GM20000 (cell line): Measurements from ENCODE around the gene NUDT1.

Experiments
- DNase-seq: peaks from one replicate; pipeline ENCODE4 v3.0.0; 2012; ENCODE audit warnings: low spot score
- TF ChIP-seq, protein P1 (sequence below): IDR thresholded peaks from 2 replicates; pipeline ENCODE4 v1.5.1; 2012; ENCODE audit warnings: mild to moderate bottlenecking, control low read depth; ENCODE audit errors: extremely low read depth, missing control alignments

NUDT1 gene

DNA sequence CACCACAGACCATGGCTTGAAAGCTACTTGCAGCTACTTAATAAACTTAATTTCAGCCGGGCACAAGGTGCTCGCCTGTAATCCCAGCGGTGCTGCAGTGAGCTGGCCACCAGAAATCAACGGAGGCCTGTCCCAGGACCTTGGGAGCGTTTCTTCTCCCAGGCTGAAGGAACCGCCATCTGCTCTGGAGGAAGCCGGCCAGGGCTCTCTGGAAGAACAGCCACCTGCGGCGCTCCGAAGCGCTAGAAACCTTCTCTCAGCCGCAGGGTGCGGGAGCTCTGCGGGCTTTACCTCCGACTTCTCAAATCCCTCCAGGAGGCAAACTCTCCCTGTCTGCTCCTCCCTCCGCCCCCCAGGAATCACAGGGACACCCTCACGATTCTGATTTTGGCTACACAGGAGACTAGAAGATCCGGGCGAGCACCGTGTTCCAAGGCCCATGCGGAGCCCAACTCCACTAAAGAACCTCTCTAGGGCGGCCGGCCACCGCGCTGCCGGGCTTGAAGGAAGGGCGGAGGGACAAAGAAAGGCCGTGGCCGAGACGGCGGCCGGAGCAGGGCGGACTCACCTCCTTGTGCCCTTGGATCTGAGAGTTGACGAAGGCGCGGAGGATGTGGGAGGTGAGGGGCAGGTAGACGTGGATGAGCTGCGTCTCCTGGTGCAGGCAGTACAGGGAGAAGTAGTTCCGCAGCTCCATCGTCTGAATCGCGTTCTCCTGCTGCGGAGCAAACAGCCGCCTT lies 14.4 kb downstream of the NUDT1 start:
- TF ChIP-seq, protein P1, sequence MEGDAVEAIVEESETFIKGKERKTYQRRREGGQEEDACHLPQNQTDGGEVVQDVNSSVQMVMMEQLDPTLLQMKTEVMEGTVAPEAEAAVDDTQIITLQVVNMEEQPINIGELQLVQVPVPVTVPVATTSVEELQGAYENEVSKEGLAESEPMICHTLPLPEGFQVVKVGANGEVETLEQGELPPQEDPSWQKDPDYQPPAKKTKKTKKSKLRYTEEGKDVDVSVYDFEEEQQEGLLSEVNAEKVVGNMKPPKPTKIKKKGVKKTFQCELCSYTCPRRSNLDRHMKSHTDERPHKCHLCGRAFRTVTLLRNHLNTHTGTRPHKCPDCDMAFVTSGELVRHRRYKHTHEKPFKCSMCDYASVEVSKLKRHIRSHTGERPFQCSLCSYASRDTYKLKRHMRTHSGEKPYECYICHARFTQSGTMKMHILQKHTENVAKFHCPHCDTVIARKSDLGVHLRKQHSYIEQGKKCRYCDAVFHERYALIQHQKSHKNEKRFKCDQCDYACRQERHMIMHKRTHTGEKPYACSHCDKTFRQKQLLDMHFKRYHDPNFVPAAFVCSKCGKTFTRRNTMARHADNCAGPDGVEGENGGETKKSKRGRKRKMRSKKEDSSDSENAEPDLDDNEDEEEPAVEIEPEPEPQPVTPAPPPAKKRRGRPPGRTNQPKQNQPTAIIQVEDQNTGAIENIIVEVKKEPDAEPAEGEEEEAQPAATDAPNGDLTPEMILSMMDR = no peak
- no peak for DNase-seq

DNA sequence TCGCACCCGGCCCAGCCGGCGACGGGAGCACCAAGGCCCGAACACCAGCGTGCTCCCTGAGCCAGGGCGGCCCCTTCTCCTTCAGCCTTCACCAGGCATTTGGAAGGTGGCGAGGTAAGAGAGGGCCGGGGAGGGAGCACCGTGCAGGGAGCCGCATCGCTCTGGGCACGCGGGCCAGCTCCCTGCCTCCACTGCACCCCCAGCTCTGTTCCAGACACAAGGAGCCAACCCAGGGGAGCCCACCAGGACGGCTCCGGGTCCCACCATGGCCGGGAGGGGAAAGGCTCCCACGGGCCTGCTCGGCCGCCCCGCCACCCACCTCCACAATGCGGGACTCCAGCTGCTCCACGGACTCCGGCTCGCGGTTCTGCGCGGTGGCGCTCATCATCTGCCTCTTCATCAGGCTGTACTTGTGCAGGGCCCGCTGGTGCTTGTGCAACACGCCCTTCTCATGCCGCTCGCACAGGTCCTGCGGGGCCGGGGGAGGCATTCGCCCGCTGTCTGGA lies 15.1 kb downstream of the NUDT1 start:
- TF ChIP-seq, protein P1 = no peak

DNA sequence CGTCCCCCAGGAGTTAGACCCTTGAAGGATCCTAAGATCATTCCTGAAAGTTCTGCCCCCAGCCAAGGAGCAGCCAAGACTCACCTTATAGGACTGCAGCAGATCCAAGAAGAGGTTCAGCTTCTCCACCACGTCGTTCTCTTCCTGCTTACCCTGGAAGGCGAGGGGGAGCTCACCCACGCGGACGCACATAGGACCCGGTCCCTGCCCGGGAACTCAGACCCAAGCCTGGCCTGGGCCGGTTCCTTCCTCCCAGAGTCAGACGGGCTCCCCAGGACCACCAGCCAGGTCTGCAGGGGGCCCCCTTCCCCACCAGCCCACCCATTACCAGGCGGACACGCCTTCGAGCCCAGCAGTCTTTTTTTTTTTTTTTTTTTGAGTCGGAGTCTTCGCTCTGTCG lies 15.6 kb downstream of the NUDT1 start:
- no peak for DNase-seq
- TF ChIP-seq, protein P1 = no peak

More for the DNA sequence above, 15.1 kb downstream of the NUDT1 start:
- no peak for DNase-seq

DNA sequence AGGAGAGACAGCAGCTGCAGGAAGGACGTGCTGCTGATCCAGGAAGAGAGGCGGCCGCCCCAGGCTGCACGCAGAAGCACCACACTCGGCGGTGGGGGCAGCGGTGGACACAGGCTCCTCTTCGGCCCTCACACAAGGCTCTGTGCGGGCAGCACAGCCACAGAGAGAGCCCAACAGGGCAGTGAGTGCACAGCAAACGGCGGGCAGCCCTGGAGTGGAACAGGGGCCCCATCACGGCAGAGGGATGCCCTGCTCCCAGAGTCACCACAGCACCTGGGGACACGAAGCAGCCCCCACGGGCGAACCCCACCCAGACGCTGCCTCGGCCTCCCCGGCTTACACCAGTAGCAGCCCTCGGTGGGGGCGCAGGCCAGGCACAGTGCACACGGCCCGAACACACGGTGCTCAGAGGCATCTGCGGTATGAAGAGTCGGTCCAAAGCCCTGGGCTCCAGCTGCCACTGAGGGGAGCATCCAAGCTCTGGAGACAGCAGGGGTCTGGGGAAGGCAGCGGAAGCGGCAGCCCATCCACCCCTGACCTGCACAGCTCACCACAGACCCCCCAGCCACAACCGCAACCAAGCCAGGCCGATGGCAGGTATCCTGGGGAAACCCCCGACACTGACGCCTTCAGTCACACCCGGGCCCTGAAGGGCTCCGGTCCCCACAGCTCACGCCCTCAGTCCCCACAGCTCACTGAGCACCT lies 16.8 kb downstream of the NUDT1 start:
- peak; percentile 81 for DNase-seq
- TF ChIP-seq, protein P1 = no peak

DNA sequence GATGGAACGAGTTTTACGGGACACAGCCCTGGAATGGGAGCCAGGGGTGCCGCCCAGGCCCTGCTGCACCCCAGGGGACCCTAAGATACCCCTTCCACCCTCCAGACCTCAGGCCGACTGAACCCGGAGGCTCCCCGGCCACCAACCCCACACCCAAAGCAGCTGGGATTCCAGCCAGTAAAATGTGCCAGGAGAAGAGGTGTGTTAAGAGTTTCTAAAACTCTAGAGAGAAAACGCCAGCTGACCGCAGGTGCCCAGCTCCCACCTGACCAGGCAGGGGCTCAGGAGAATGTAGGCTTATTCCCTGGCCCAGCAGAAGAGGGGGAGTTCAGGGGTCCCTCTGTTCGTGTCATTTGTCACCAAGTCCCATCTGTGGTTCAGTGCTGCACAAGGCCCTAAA lies 17.5 kb downstream of the NUDT1 start:
- no peak for DNase-seq
- TF ChIP-seq, protein P1 = no peak

DNA sequence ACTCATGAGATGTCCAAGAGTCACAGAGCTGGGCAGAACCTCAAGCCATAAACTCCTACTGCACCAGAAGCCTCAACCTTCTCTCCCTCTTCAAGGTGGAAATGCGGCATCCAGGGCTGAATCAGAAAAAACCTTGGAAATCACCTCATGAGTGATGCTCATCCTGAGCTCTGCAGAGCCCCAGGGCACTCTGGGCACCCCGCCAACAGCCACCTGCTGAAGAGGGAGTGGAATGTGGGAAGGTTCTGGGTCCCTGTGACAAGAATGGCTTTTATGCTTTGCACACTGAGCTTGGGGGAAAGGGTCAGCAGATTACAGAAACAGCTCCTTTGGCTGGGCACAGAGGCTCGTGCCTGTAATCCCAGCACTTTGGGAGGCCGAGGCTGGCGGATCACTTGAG lies 18.8 kb downstream of the NUDT1 start:
- no peak for DNase-seq
- TF ChIP-seq, protein P1 = no peak

DNA sequence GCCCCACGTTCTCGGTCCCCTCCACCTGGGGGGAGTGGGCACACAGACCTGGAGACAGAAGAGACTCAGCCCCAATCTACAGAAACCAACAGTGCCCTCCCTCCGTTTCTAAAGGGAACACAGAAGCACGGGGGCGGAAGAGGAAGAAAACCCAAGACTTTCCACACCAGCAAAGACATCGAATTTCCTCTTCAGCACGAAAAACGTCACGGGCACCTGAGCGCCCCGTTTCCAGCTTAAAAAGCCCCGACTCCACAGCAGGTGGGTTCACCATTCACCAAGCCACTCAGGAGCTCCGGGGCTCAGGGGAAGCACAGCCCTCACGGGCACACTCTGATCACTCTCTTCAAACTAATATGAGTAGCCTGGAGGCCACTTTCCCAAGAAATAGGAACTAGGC lies 19.6 kb downstream of the NUDT1 start:
- TF ChIP-seq, protein P1 = no peak
- peak; percentile 76 for DNase-seq
